ENCODE data around the gene RAB5IF. TPM values are rescaled to one million over a fixed set of nuclear protein-coding genes. Genes with fewer than 3 reads are reported as not detected.

The RAB5IF gene
- total and polyA plus RNA-seq, 2 of the 13 experiments (the other 11 are each of a cell fraction or from before 2014, with no cell fraction given): 261 to 305 TPM

DNA sequence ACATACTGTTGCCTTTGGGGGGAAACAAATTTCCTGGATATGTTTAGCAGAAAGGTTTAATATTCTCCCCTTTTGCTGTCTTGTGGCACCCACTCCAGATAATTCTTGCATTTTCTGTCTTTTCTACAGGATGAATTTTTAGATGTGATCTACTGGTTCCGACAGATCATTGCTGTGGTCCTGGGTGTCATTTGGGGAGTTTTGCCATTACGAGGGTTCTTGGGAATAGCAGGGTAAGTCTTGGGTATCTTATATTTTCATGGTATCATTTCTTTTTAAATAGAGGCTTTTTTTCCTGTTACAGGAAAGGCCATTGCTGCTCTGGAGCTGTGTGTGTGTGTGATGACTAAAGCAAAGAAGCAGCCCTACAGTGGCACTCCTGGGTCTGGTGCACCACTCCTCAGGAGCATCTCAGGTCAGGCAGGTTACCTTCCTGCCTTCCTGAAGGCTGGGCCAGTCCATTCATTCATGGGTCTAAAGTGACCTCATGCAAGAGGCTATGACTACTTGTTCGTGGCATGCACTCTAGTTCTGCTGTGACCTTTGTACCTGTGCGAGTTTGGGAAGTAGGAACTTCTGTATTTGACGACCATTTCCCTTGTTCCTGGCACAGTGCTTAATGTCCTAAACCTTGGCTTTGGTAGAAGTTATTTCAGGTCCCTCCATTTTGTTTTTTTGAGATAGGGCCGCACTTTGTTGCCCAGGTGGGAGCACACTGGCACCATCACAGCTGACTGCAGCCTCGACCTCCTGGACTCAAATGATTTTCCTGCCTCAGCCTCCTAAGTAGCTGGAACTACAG lies 2.2 kb downstream of the RAB5IF start (continued):
- TF ChIP-seq RFX5 (IDR thresholded peaks at IDR 0.05; ENCODE audit: low read depth, low read length) (no peak), KDM4B (CRISPR knock-in tag; IDR thresholded peaks at IDR 0.05) (peak; percentile 86; the same call in 1 of the 2 replicates), ZNF713 (CRISPR knock-in tag; IDR thresholded peaks at IDR 0.05) (0 out of 2 replicates have a peak, but pooled peaks have one; percentile 37), ZNF12 (CRISPR knock-in tag; IDR thresholded peaks at IDR 0.05) (peak; percentile 82; the same call in 1 of the 2 replicates), ZNF354B (CRISPR knock-in tag; IDR thresholded peaks at IDR 0.05) (no peak), AGO1 (IDR thresholded peaks at IDR 0.05; ENCODE audit: low read depth, low read length, poor library complexity, severe bottlenecking) (no peak), PITX1 (CRISPR knock-in tag; IDR thresholded peaks at IDR 0.05) (no peak), ZSCAN22 (CRISPR knock-in tag; IDR thresholded peaks at IDR 0.05) (no peak), CC2D1A (CRISPR knock-in tag; IDR thresholded peaks at IDR 0.05) (no peak), HMG20A (CRISPR knock-in tag; IDR thresholded peaks at IDR 0.05; ENCODE audit: borderline replicate concordance) (peak; percentile 80; the same call in 1 of the 2 replicates), ZNF841 (CRISPR knock-in tag; IDR thresholded peaks at IDR 0.05; ENCODE audit: borderline replicate concordance) (no peak), PPARG (CRISPR knock-in tag; conservative IDR thresholded peaks at IDR 0.05) (0 out of 2 replicates have a peak, but pooled peaks have one; percentile 55), AKNA (CRISPR knock-in tag; IDR thresholded peaks at IDR 0.05; ENCODE audit: borderline replicate concordance) (no peak), CENPX (CRISPR knock-in tag; IDR thresholded peaks at IDR 0.05) (no peak), ZNF792 (CRISPR knock-in tag; IDR thresholded peaks at IDR 0.05) (peak; percentile 83)
- TF ChIP-seq, protein P1, sequence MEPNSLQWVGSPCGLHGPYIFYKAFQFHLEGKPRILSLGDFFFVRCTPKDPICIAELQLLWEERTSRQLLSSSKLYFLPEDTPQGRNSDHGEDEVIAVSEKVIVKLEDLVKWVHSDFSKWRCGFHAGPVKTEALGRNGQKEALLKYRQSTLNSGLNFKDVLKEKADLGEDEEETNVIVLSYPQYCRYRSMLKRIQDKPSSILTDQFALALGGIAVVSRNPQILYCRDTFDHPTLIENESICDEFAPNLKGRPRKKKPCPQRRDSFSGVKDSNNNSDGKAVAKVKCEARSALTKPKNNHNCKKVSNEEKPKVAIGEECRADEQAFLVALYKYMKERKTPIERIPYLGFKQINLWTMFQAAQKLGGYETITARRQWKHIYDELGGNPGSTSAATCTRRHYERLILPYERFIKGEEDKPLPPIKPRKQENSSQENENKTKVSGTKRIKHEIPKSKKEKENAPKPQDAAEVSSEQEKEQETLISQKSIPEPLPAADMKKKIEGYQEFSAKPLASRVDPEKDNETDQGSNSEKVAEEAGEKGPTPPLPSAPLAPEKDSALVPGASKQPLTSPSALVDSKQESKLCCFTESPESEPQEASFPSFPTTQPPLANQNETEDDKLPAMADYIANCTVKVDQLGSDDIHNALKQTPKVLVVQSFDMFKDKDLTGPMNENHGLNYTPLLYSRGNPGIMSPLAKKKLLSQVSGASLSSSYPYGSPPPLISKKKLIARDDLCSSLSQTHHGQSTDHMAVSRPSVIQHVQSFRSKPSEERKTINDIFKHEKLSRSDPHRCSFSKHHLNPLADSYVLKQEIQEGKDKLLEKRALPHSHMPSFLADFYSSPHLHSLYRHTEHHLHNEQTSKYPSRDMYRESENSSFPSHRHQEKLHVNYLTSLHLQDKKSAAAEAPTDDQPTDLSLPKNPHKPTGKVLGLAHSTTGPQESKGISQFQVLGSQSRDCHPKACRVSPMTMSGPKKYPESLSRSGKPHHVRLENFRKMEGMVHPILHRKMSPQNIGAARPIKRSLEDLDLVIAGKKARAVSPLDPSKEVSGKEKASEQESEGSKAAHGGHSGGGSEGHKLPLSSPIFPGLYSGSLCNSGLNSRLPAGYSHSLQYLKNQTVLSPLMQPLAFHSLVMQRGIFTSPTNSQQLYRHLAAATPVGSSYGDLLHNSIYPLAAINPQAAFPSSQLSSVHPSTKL (CRISPR knock-in tag; IDR thresholded peaks at IDR 0.05): peak; percentile 84
- TF ChIP-seq, protein P2, sequence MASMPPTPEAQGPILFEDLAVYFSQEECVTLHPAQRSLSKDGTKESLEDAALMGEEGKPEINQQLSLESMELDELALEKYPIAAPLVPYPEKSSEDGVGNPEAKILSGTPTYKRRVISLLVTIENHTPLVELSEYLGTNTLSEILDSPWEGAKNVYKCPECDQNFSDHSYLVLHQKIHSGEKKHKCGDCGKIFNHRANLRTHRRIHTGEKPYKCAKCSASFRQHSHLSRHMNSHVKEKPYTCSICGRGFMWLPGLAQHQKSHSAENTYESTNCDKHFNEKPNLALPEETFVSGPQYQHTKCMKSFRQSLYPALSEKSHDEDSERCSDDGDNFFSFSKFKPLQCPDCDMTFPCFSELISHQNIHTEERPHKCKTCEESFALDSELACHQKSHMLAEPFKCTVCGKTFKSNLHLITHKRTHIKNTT (CRISPR knock-in tag; IDR thresholded peaks at IDR 0.05): no peak
- TF ChIP-seq, protein P3, sequence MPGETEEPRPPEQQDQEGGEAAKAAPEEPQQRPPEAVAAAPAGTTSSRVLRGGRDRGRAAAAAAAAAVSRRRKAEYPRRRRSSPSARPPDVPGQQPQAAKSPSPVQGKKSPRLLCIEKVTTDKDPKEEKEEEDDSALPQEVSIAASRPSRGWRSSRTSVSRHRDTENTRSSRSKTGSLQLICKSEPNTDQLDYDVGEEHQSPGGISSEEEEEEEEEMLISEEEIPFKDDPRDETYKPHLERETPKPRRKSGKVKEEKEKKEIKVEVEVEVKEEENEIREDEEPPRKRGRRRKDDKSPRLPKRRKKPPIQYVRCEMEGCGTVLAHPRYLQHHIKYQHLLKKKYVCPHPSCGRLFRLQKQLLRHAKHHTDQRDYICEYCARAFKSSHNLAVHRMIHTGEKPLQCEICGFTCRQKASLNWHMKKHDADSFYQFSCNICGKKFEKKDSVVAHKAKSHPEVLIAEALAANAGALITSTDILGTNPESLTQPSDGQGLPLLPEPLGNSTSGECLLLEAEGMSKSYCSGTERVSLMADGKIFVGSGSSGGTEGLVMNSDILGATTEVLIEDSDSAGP (CRISPR knock-in tag; IDR thresholded peaks at IDR 0.05; ENCODE audit: borderline replicate concordance): no peak

Data from HepG2 (cell line).